Measurements from ENCODE around the gene RASSF5. TPM values are rescaled to one million over a fixed set of nuclear protein-coding genes. Genes with fewer than 3 reads are reported as not detected.

RASSF5 gene
- total RNA-seq, 1 donor from 2014 or later, result 7.8 TPM

- no peak for DNase-seq
- no peaks in the 10 kb centered on the region for H3K36me3 ChIP-seq
- H3K27me3 ChIP-seq (ENCODE audit: low read depth), result no peaks in the 10 kb centered on the region
- TF ChIP-seq CTCF (IDR thresholded peaks at IDR 0.05; ENCODE audit: borderline replicate concordance), result no peak
- no peak overlapping the region for H3K27ac ChIP-seq (replicated peaks)
- intact Hi-C loops (cut with micrococcal nuclease), result no loop called here
- H3K9me3 ChIP-seq (replicated peaks), result no peaks in the 10 kb centered on the region
- H3K4me1 ChIP-seq, result no peaks in the 10 kb centered on the region
- no peak overlapping the region for H3K4me3 ChIP-seq
These were observed 30.7 kb upstream of the RASSF5 start for GRCh38 chr1:206476591-206476990.

GRCh38 chr1:206477110-206477509 is 30.2 kb upstream of the RASSF5 start:
- TF ChIP-seq CTCF (IDR thresholded peaks at IDR 0.05; ENCODE audit: borderline replicate concordance), result no peak
- Histone ChIP-seq H3K9me3 (replicated peaks) (no peaks in the 10 kb centered on the region), H3K36me3 (no peaks in the 10 kb centered on the region), H3K4me3 (no peak overlapping the region), H3K27ac (replicated peaks) (no peak overlapping the region), H3K4me1 (no peaks in the 10 kb centered on the region), H3K27me3 (ENCODE audit: low read depth) (no peaks in the 10 kb centered on the region)
- intact Hi-C loops (cut with micrococcal nuclease), result no loop called here
- DNase-seq, result no peak

- DNase-seq, result no peak
- no peaks in the 10 kb centered on the region for H3K9me3 ChIP-seq (replicated peaks)
- no peaks in the 10 kb centered on the region for H3K27me3 ChIP-seq (ENCODE audit: low read depth)
- H3K4me1 ChIP-seq, result no peaks in the 10 kb centered on the region
- H3K27ac ChIP-seq (replicated peaks), result no peak overlapping the region
- H3K4me3 ChIP-seq, result no peak overlapping the region
- no peaks in the 10 kb centered on the region for H3K36me3 ChIP-seq
- intact Hi-C loops (cut with micrococcal nuclease), result no loop called here
- TF ChIP-seq CTCF (IDR thresholded peaks at IDR 0.05; ENCODE audit: borderline replicate concordance), result no peak
These were observed 29.6 kb upstream of the RASSF5 start for GRCh38 chr1:206477581-206478380.

- Histone ChIP-seq H3K27ac (replicated peaks) (no peak overlapping the region), H3K27me3 (ENCODE audit: low read depth) (no peaks in the 10 kb centered on the region), H3K9me3 (replicated peaks) (no peaks in the 10 kb centered on the region), H3K36me3 (no peaks in the 10 kb centered on the region), H3K4me1 (no peaks in the 10 kb centered on the region), H3K4me3 (no peak overlapping the region)
- intact Hi-C loops (cut with micrococcal nuclease), result no loop called here
- no peak for DNase-seq
- TF ChIP-seq CTCF (IDR thresholded peaks at IDR 0.05; ENCODE audit: borderline replicate concordance), result no peak
These were observed 28.6 kb upstream of the RASSF5 start for GRCh38 chr1:206478746-206479145.

- Histone ChIP-seq H3K27me3 (ENCODE audit: low read depth) (no peaks in the 10 kb centered on the region), H3K9me3 (replicated peaks) (no peaks in the 10 kb centered on the region), H3K27ac (replicated peaks) (no peak overlapping the region), H3K4me1 (no peaks in the 10 kb centered on the region), H3K36me3 (no peaks in the 10 kb centered on the region), H3K4me3 (no peak overlapping the region)
- DNase-seq, result peak; percentile 56
- peak; percentile 86 for TF ChIP-seq CTCF (IDR thresholded peaks at IDR 0.05; ENCODE audit: borderline replicate concordance)
- intact Hi-C loops (cut with micrococcal nuclease), result no loop called here
These were observed 27.9 kb upstream of the RASSF5 start for GRCh38 chr1:206479183-206480125.

All from left ventricle myocardium inferior (tissue), 1 donor.